PFSK-1 (cell line): ENCODE measurements around the gene PKM.

Experiments used
- FOXP2 ChIP-seq: optimal IDR thresholded peaks from 2 replicates; pipeline ENCODE3; 2011; ENCODE audit warnings: borderline replicate concordance, control low read depth, inconsistent platforms; ENCODE audit not compliant: insufficient read depth; ENCODE audit errors: extremely low read length, extremely low read depth
- POLR2AphosphoS5 ChIP-seq: IDR thresholded peaks from 2 replicates; pipeline ENCODE4 v1.6.1; 2012; ENCODE audit warnings: low read depth, mild to moderate bottlenecking, control low read depth, low read length, moderate library complexity
- TAF1 ChIP-seq: IDR thresholded peaks from 2 replicates; pipeline ENCODE4 v1.6.1; 2012; ENCODE audit warnings: low read length, control low read depth, borderline replicate concordance; ENCODE audit not compliant: insufficient read depth

- TF ChIP-seq TAF1 (no peak), FOXP2 (no peak), POLR2AphosphoS5 (no peak)
Observed at GRCh38 chr15:72271221-72271620, 40.2 kb upstream of the PKM start.
